NT2/D1 (cell line): ENCODE measurements around the gene TOMM70.

Experiments used
- YY1 ChIP-seq: IDR thresholded peaks from 2 replicates; pipeline ENCODE4 v1.6.1; 2011; ENCODE audit not compliant: insufficient read length, insufficient read depth
- ZNF274 ChIP-seq: IDR thresholded peaks from 2 replicates; pipeline ENCODE4 v1.6.1; 2011; ENCODE audit warnings: mild to moderate bottlenecking, low read depth, low read length

GRCh38 chr3:100400780-100401673 is at the start of gene TOMM70, which contains the start of gene LNP1:
- TF ChIP-seq ZNF274: no peak
- TF ChIP-seq YY1: no peak
